ENCODE measurements around the gene SLC2A4RG.

GRCh38 chr20:63702751-63703470, 36.7 kb upstream of the SLC2A4RG start:
- TF ChIP-seq POLR2A (IDR thresholded peaks at IDR 0.05) (no peak), CTCF (IDR thresholded peaks at IDR 0.05) (no peak)

Data from lower leg skin (tissue), 3 donors.